Calu3 (cell line): ENCODE data around the gene SH3BGRL3. TPM values are rescaled to one million over a fixed set of nuclear protein-coding genes. Genes with fewer than 3 reads are reported as not detected.

Source experiments
- BruUV-seq: library from RNA; stranded (reverse); fragments of 400-500 nt; replicated peaks from 2 replicates; lab custom pipeline; 2021; lab: Mats Ljungman, UMichigan
- CTCF ChIA-PET: fragments of 300-600 bp; sonication (Branson Sonifier 250); formaldehyde crosslinking; loops from one replicate; lab custom pipeline; 2022; ENCODE audit warnings: antibody characterized with exemption; lab: Charles Lee
- DNase-seq: peaks from one replicate; pipeline ENCODE4 v3.0.0; 2022
- H3K27ac Mint-ChIP-seq: one replicate; pipeline ENCODE4 v1.8.0; 2022; ENCODE audit warnings: mixed read lengths; ENCODE audit not compliant: unreplicated experiment
- H3K27me3 Mint-ChIP-seq: one replicate; pipeline ENCODE4 v1.8.0; 2022; ENCODE audit warnings: mixed read lengths; ENCODE audit not compliant: unreplicated experiment
- H3K36me3 Mint-ChIP-seq: one replicate; pipeline ENCODE4 v1.8.0; 2022; ENCODE audit warnings: mild to moderate bottlenecking, moderate library complexity, mixed read lengths; ENCODE audit not compliant: insufficient read depth, unreplicated experiment
- H3K4me1 Mint-ChIP-seq: one replicate; pipeline ENCODE4 v1.8.0; 2022; ENCODE audit warnings: mild to moderate bottlenecking, low read depth, mixed read lengths; ENCODE audit not compliant: unreplicated experiment
- H3K4me3 Mint-ChIP-seq: one replicate; pipeline ENCODE4 v1.8.0; 2022; ENCODE audit warnings: mild to moderate bottlenecking, low read depth, moderate library complexity, mixed read lengths; ENCODE audit not compliant: unreplicated experiment
- H3K9me3 Mint-ChIP-seq: one replicate; pipeline ENCODE4 v1.8.0; 2022; ENCODE audit warnings: low read depth, mixed read lengths; ENCODE audit not compliant: unreplicated experiment
- intact Hi-C: fragments of 100-400 bp; cut with micrococcal nuclease; formaldehyde crosslinking; loops from one replicate; pipeline ENCODE4 v1.10.0; 2022; ENCODE audit not compliant: unreplicated experiment
- total RNA-seq: library from RNA; stranded (reverse); gene quantifications from 2 replicates; pipeline ENCODE4 v1.2.3, GENCODE V29; 2022
- TF ChIP-seq, protein P1 (sequence below): fragments of 200-600 bp; IDR thresholded peaks from one replicate; pipeline ENCODE4 v1.8.0; 2022; ENCODE audit warnings: antibody characterized with exemption; ENCODE audit not compliant: unreplicated experiment

The SH3BGRL3 gene
- total RNA-seq, 1 experiment from 2014 or later = 74.6 TPM

- DNase-seq = no peak
- H3K9me3 Mint-ChIP-seq = no peaks in the 10 kb centered on the region
- intact Hi-C loops = no loop called here
- H3K4me1 Mint-ChIP-seq = peaks cover 1% of the 10 kb centered on the region
- no peak overlapping the region for H3K27ac Mint-ChIP-seq
- H3K36me3 Mint-ChIP-seq = no peaks in the 10 kb centered on the region
- CTCF ChIA-PET = no interaction called here
- no peak overlapping the region for H3K4me3 Mint-ChIP-seq
- no TSS peak for BruUV-seq
- H3K27me3 Mint-ChIP-seq = no peaks in the 10 kb centered on the region
- TF ChIP-seq, protein P1, sequence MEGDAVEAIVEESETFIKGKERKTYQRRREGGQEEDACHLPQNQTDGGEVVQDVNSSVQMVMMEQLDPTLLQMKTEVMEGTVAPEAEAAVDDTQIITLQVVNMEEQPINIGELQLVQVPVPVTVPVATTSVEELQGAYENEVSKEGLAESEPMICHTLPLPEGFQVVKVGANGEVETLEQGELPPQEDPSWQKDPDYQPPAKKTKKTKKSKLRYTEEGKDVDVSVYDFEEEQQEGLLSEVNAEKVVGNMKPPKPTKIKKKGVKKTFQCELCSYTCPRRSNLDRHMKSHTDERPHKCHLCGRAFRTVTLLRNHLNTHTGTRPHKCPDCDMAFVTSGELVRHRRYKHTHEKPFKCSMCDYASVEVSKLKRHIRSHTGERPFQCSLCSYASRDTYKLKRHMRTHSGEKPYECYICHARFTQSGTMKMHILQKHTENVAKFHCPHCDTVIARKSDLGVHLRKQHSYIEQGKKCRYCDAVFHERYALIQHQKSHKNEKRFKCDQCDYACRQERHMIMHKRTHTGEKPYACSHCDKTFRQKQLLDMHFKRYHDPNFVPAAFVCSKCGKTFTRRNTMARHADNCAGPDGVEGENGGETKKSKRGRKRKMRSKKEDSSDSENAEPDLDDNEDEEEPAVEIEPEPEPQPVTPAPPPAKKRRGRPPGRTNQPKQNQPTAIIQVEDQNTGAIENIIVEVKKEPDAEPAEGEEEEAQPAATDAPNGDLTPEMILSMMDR = no peak
These were observed 14.1 kb downstream of the SH3BGRL3 start for GRCh38 chr1:26293911-26294463.

GRCh38 chr1:26295194-26296138, 15.6 kb downstream of the SH3BGRL3 start:
- H3K36me3 Mint-ChIP-seq = no peaks in the 10 kb centered on the region
- no TSS peak for BruUV-seq
- no peaks in the 10 kb centered on the region for H3K27me3 Mint-ChIP-seq
- TF ChIP-seq, protein P1 = no peak
- H3K4me3 Mint-ChIP-seq = no peak overlapping the region
- H3K9me3 Mint-ChIP-seq = no peaks in the 10 kb centered on the region
- H3K27ac Mint-ChIP-seq = no peak overlapping the region
- intact Hi-C loops = no loop called here
- no peak for DNase-seq
- CTCF ChIA-PET = interaction anchor here (1.3 kb wide), 1 partner anchor 10 kb away, joined by 3 read pairs; no protein-coding TSS in a partner anchor
- H3K4me1 Mint-ChIP-seq = peaks cover 9% of the 10 kb centered on the region

DNA sequence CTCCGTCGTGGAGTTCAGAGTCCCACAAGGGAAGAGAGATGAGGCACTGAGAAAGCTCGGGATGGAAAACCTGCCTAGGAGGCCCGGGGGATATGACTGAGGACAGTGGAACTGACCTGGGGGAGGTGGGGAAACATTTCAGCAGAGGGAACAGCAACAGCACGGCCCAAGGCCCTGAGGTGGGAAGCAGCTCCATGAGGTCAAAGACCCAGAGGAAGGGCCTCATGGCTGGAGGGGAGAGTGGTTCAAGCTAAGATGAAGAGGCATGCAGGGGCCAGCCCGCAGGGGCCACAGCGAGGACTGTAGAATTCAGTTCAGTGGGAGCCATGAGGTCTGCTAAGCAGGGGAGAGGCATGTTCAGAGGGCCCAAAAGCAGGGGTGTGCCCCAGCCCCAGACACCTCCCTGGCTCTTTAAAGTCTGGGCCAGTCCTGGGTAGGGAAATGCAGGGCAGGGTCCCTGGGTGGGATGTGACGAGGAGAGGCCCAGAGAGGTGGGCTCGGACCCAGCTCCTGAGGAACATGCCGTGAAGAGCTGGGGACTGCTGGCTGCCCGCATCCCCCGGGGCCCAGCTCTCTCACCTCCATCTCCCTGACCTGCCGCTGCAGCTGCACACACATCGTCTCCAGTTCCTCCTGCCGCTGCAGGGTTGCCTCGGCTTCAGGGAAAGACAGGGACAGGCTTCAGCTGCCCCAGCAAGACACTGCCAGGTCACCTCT, 16.6 kb downstream of the SH3BGRL3 start:
- intact Hi-C loops = no loop called here
- TF ChIP-seq, protein P1 = no peak
- H3K27me3 Mint-ChIP-seq = no peaks in the 10 kb centered on the region
- no TSS peak for BruUV-seq
- CTCF ChIA-PET = interaction anchor here (1.3 kb wide), 1 partner anchor 11 kb away, joined by 3 read pairs; no protein-coding TSS in a partner anchor
- no peak overlapping the region for H3K4me3 Mint-ChIP-seq
- H3K36me3 Mint-ChIP-seq = no peaks in the 10 kb centered on the region
- no peaks in the 10 kb centered on the region for H3K9me3 Mint-ChIP-seq
- no peak overlapping the region for H3K27ac Mint-ChIP-seq
- DNase-seq = no peak
- peaks cover 9% of the 10 kb centered on the region for H3K4me1 Mint-ChIP-seq

DNA sequence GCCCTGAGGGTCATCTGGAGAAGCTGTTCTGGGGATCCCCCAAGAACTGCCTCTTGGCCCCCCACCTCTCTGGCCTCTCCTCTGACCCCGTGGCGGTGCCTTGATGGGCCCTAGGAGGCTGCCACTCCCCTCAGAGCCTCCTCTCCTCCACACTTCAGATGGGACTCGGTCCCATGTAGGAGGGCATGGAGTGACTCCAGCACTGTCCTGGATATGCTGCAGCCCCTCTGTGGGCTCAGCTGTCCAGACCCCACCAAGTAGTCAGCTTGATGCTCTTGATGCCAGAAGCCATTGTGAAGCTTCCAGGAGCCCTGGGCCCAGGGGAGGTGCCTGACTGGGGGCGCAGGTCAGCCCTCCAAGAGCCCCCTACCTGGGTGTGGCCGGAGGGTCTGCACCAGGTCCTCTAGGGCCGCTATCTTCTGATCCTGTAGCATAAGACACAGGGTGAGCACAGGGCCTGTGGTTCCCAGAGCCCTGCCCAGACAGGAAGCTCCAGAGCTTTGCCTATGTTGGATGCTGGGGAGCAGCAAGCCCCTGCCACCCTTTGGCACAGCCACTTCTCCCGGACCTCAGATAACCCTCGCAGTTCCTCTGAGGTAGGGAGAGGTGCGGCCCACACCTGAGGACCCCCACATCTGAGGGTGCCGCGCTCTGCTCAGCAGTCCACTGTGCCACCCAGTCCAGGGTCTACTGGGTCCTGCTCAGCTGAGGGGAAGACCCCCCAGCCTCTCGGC, 17.3 kb downstream of the SH3BGRL3 start:
- CTCF ChIA-PET = interaction anchor here (0.5 to 1.3 kb wide), 2 partner anchors 12 to 159 kb away, joined by 3 to 4 read pairs; no protein-coding TSS in a partner anchor
- Mint-ChIP-seq H3K27me3 (no peaks in the 10 kb centered on the region), H3K36me3 (no peaks in the 10 kb centered on the region), H3K4me1 (peaks cover 9% of the 10 kb centered on the region), H3K27ac (no peak overlapping the region), H3K4me3 (no peak overlapping the region), H3K9me3 (no peaks in the 10 kb centered on the region)
- intact Hi-C loops = no loop called here
- no peak for DNase-seq
- TF ChIP-seq, protein P1 = no peak
- BruUV-seq = no TSS peak
